Left hindlimb (tissue), 1 donor: ENCODE measurements around the gene CECR2.
"Not testable (repeated sequence)": the region's sequence is repeated elsewhere in the genome, so short reads cannot be mapped to it uniquely, and the experiment has no call there.

Experiments
- DNase-seq: peaks from one replicate; pipeline ENCODE4 v3.0.0-alpha.2; 2018

Gene CECR2

DNA sequence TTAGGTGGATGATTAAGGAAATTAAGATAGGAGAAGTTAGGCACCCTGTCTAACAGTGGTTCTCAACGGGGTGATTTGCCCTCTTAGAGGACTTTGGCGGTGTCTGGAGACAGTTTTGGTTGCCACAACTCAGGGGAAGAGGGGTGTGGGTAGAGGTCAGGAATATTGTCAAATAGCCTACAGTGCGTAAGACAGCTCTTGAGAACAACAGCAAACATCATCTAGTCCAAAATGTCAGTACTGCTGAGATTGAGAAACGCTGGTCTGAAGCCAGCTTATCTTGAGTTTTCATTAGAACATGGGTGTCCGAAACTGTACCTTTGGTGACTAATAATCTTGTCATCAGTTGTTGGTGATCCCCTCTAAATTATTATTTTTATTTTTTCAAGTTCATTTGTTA, 38.4 kb downstream of the CECR2 start:
- no peak for DNase-seq

DNA sequence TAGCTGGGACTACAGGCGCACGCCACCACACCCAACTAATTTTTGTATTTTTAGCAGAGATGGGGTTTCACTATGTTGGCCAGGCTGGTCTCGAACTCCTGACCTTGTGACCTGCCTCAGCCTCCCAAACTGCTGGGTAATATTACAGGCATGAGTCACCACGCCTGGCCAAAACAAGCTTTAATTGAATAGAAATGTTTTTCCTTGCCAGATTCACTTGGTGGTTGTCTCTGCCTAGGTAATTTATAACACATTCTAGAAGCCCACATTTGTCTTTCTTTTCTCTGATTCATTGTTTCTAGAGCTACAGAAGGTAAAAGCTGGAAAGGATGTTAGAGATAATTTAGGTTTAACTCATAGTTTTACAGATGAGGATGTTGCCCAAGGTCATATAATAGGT, 41.3 kb downstream of the CECR2 start:
- DNase-seq, result no peak

DNA sequence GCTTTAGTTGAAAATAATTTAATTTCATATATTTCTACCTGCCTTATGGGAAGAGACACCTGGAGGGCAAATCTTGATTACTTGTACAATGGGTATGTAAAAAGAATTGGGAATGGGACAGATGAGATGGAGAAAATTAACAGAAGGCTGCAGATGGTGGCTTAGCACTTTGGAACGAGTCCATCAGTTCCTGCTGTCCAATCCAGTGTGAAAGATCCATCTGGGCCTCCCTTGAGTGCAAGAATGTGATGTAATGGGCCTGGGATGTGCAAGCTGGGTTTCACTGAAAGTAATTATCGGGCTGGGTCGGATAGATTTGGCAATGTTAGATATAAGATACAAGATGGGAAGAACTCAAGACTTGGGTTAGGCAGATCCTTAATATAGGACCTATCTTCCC, 42.0 kb downstream of the CECR2 start:
- peak; percentile 36 for DNase-seq

DNA sequence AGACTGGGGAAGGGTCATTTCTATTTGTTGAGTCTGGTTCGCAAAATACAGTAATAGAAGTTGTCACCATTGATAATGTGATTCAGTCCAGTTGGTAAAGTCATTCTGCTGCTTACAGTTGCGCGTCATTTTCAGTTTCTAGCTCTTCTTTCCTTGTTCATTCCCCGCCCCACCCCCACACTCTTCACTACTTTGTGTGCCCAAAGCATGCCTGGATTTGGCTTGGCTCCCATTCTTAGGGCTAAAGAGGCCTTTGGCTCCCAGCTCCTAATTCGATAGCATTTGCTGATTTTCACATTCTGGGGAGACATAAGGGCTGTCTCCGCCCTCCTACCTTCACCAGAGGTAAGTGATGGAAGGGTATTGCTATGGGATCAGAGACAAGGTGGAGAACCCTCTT, 43.0 kb downstream of the CECR2 start:
- no peak for DNase-seq

DNA sequence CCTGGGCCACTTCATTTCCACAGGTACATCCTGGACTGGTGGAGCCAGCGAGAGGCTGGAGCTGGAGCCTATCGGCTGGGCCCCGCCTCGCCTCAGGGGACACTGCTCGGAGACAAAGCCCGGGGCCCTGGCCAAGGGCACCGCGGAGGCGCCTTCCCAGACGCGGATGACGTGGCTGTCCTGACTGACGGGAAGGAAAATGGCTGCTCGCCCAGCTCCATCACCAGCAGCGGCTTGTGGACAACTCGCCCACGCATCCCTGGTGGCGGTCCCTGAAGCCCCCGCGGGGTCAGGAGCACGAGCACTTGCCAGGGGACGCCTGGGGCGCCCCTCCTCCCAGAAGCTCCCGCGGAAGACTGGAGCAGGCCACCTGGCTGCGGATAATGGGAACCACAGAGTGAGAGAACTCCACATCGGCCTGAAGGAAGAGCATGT, 49.6 kb downstream of the CECR2 start:
- DNase-seq, result no peak

DNA sequence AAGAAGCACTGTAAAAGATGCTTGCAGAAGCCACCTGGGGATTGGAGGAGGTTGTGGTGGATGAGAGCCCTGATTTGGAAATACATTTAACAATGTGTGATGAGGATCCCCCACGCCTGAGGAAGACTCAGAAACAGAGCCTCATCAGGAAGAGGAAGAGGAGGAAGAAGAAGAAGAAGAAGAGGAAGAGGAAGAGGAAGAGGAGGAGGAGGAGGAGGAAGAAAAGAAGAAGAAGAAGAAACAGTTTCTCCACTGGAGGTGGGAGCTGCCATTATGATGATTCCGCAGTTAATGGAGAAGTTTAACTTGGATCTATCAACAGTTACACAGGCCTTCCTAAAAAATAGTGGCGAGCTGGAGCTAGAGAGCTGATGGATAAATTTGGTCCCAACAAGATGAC, 50.1 kb downstream of the CECR2 start:
- DNase-seq, result no peak

DNA sequence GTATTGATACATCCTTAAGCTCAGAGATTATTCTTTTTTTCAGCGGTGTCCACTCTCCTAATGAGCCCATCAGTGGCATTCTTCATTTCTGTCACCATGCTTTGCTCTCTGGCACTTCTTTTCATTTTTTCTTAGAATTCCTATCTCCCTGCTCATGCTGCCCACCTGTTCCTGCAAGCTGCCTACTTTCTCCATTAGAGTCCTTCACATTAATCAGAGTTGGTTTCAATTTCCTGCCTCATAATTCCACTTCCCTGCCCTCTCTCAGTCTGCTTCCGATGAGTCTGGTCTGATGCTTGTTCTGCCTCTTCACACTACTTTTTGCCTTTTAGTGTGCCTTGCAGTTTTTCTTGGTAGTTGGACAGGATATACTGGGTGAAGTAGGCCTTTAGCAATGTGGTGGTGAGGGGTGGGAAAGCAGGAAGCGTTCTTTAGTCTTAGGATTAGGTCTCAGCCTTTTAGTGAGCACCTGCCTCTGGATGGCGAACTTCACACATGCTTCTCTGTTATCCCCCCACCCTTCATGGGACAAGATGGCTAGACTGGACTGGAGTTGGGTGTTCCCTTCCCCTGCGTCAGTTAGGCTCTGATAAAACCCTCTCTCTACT, 53.6 kb downstream of the CECR2 start:
- no peak for DNase-seq

DNA sequence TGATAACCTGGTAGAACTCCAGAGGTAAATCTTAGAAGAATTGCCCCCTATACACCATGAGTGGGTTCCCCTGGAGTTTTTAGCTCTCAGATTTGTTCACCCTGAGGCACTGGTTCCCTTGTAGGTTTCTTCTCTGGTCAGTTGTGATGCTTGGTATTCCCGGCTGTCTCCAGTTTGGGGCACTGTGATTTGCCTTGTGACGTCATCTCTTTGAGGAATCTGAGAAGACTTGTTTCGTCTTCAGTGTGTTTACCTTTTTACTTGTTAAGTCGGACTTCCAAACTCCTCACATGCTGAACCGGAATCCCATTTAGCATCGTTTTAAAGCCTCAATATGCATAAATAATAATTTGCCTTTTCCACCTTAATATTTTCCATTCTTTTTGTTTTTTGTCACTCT, 54.4 kb downstream of the CECR2 start:
- no peak for DNase-seq

DNA sequence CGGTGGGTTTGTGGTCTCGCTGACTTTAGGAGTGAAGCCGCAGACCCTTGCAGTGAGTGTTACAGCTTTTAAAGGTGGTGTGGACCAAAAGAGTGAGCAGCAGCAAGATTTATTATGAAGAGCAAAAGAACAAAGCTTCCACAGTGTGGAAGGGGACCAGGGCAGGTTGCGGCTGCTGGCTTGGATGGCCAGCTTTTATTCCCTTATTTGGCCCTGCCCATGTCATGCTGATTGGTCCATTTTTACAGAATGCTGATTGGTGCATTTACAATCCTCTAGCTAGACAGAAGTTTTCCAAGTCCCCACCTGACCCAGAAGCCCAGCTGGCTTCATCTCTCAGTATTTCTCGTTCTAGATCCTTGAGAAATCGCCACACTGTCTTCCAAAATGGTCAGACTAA, 58.3 kb downstream of the CECR2 start:
- not testable (repeated sequence) for DNase-seq

DNA sequence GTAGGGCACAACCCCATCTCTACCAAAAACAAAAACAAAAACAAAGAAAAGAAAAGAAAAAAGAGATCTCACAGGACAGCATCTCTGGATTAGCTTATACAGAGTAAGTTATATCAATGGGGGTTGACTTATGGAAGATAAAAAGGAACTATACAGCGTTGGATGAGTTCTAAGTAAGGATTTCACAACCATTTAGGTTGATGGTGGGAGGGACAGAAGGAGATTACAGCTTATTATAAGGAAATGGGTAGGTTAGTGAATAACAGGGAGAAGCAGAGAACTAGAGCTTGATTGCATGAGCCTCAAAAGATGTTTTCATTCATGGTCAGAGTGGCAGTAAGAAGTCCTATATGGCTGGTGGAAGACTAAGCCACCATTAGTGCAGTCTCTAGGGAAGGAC, 60.3 kb downstream of the CECR2 start:
- no peak for DNase-seq

DNA sequence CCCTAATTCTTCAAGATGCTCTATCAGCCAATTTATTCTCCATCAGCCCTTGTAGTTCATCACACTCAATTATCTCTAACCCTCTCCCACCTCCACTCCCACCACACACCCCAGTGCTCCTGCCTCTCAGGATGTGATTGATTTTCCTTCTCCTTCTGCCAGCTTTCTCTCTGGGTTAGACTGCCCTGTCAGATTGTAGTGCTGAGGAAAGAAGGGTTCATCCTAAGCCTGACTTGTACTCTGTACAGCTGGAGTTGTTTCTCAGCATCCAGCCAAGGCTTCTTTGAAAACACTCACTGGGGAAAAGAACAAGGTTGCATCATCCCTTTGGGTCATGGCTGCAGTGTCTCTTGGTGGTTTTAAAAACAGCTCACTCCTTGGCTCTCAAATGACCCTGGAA, 61.2 kb downstream of the CECR2 start:
- DNase-seq, result no peak

DNA sequence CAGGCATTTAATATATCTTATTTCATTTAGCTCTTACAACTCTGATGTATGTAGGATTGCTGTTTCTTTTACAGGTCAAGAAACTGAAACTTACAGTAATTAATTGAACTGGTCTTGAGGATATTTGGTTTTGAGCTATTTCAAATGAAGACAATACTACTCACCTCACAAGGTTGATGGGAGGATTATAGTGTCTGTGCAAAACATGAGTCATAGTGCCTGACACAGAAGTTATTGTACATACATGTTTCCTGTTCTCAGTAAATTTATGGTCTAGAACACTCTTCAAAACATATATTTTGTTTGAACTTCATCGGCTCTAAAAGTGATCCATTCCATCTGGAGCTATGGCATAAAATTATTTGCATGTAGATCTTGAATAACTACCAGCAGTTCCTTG, 61.9 kb downstream of the CECR2 start:
- no peak for DNase-seq

DNA sequence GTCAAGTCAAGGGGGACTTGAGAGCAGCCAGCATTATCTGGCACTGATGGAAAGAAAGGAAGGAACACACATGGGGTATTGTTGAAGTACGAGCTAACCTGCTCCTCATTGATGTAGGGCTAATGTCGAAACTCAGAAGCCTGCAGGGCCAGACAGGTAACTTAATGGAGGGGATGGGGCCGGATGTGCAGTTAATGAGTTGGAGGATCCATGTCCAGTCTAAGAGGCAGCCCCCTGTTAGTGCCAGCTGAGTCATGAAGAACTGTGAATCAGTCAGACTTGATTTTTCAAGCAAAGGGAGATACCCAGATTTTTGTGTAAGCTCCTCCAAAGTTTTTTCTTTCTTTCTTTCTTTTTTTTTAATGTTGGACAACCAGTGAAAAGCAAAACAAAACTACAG, 65.6 kb downstream of the CECR2 start:
- no peak for DNase-seq

DNA sequence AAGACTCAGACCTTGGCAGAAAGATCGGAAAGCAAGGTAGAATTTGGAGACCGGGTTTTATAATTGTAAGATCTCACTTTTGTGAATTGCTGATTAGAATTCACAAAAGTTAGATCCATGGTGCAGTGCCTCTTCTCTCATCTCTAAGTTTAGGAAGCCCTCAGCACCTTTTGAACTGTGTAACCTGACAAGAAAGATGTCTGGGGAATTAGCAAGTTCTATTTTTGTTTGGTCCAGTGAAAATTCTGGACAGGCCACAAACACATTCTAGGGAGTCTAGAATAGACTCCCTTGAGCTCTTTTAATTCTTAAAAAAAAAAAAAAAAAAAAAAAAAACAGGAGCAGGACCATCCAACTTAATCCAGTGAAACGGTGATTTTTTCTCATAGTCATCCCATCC, 66.1 kb downstream of the CECR2 start:
- no peak for DNase-seq

DNA sequence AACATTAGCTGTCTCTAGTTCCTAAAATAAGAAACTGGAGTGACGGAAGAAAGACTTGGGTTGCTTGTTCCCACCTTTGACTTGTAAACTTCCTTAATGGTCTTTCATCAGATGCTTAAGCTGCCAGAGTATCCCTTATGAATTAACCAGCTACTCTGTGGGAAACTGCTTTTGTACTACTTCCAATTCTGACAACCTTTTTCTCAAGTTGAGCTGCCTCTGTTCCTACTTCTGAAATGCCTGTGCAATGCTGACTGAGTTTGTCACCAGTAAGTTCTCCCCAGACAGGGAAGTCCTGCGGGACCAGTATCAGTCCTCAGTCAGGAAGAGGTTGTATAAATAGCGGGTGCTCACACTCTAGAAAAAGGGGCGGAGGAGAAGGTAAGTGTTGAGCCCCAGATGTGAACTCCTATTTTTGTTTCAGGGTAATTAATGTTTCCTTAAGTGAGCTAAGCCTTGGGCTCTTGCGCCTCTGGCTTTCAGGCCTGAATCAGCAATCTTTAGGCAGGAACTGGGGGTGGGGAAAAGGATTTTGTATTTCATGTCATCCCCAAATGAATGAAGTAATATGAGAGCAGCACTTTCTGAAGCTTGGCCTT, 67.2 kb downstream of the CECR2 start:
- no peak for DNase-seq

DNA sequence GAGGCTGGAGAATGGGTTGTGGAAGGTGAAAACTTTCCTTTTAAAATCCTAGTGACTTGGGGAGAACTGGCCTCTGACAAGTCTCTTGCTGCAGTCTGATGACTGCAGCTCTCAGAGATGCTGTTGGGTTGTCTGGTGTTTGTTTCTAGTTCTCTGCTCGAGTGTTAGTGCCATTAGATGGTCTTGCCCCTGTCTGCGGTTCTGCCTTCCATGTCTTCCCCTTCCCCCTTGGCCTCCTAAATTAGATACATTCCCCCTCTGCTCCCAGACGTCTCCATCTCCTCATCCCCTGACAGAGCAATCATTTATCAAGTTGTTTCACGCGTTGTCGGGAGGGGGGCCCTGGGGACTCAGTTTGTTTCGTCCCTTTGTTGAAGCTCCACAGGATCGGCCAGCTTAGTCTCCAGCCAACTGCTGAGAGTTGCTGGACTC, 67.7 kb downstream of the CECR2 start:
- DNase-seq, result peak; percentile 34

DNA sequence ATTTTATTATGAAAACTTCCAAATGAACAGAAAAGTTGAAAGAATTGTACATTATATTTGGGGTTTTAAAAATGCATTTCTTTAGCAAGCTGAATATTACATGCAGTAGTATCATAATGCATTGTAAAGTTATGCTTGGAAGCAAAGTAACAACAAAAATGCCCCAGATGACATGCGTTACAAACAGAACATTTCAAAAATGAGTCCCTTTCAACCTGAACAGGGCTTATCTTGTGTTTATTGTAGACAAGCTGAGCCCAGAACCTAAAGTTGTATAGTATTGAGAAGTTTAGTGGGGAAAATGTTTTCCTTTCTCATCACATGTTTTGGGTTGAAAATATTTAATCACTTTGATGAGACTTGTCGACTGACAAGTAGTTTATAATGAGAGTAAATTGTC, 68.8 kb downstream of the CECR2 start:
- no peak for DNase-seq

DNA sequence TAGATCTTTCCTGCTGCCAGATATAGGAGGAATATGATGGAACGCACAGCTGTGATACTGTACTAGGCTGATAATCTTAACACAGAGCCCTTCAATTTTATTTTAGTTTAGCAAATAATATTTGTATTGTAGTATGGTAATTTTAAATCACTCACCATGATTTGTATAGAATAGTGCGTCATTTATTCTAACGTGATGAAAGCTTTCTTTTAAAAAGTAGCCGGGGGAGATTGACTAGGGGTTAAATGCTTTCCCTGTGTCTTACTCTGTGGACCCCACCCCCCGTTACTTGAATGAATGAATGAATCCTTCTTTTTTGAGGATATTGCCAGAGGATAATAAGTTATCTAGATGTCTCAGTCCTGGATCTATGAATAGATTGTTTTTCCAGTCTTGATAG, 72.1 kb downstream of the CECR2 start:
- DNase-seq, result no peak

DNA sequence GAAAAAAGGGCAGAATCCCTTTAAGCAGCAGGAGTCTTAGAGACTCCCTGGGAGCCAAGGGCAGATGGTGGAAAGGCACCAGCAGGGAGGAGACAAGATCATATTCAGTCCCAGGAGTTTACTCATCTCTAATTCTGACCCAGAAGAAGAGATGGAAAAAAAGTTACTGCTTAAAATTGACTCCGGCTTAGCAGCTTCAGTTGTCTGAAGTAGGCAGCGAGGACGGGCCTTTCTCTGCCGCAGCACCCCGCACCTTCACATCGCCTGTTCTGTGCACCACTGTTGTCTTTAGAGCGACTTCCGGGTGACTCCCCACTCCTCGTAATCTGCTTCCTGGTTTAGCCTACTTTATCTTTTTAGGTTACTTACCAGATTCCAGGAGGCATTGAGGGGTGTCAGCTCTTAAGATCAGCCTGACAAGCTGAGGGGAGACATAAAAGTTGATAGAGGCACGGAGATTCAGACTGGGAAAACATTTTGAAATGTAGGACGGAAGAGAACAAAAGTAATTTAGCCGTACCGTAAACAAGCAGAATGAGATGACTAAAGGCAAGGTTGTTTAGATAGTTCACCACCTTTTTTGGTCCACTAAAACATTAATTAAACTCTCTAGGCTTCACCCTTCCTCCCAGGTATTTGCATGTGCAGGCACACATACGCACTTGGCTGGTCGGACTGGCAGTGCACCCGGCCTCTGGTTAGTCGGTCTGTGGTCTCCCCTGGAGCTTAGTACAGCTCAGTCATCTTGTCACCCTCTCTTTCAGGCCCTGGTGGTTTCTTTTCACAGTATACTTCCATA, 74.3 kb downstream of the CECR2 start:
- no peak for DNase-seq

DNA sequence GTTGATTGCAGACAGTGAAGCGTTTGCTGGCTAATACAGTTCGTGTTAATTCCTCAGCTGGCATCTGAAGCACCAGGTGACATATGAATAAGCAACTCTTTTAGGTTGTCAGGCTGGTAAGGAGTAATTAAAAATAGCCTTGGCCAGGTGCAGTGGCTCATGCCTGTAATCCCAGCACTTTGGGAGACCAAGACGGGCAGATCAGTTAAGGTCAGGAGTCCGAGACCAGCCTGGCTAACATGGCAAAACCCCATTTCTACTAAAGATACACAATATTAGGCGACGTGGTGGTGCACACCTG, 74.9 kb downstream of the CECR2 start:
- DNase-seq, result no peak

DNA sequence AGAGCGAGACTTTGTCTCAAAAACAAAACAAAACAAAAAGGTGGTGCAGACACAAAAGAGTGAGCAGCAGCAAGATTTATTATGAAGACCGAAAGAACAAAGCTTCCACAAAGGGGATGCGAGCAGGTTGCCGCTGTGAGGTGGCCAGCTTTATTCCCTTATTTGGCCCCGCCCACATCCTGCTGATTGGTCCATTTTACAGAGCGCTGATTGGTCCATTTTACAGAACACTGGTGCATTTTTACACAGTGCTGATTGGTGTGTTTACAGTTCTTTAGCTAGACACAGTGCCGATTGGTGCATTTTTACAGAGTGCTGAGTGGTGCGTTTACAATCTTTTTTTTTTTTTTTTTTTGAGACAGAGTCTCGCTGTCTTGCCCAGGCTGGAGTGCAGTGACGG, 77.4 kb downstream of the CECR2 start:
- DNase-seq, result no peak

DNA sequence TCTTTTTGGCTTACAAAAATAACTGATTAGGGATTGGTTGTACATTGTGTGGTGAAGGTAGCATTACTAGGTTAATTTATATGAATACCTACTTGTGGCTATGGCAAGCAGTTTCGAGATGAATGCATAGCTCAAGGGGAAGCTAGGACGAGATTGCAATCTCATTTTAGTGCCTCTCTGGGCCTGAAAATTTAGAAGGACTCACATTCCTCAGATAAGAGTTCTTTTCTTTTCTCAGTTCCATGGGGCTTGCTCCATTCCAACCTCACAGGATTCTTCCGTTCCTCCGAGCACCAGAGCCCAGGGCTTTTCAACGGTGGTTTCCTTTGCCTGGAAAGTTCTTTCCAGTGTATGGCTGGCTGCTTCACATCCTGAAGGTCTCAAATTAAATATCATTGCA, 82.1 kb downstream of the CECR2 start:
- no peak for DNase-seq

DNA sequence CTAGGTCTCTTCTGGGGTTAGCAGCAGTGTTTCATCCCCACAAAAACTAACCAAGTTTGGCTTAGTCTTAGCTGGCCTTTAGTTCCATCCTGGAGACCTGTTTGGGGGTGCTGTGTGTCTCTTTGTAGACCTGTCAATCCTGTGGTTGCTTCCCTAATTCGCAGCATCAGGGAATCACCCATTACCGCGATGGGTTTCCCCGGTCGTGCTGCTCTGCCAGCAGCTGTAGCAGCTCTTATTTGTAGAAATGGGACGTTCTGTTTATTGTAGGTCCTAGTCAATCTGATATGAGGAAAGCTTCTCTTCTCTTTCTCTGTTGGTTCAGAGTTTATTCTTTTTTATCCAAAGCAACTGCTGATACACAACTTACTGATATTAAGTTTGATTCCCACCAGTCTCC, 91.6 kb downstream of the CECR2 start:
- no peak for DNase-seq

DNA sequence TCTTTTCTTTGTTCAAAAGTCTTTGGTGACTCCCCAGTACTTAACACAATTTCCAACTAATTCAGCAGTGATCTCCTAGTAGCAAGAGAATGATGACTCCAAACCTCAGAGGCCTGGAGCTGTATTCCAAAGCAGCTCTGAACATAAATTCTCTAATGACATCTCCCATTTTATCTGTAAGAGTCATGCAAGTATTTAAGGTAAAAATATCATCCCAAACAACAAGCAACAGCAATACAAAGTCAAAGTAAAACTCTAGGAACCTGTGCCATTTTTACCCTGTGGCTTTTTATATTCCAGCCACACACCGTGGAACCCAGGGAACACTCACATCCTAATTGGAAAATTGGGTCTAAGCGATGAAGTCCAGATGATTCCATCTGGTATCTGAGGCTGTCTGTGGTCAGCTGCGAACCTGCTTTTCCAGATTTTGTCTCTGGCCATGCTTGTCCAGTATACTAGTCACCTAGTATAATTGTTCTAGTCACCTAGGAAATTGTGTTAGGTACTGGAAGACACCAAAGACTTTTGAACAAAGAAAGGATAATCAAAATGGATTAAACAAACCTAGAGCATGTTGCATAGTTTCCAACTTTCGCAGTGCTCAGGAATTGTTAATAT, 101.7 kb downstream of the CECR2 start:
- DNase-seq, result no peak
